22Rv1 (cell line): ENCODE data around the gene LRIT1.

Experiments used
- H3K27ac ChIP-seq: fragments of 450-650 bp; 2 replicates; pipeline ENCODE4 v1.5.1; 2017
- ZFX ChIP-seq: fragments of 450-650 bp; IDR thresholded peaks from 2 replicates; pipeline ENCODE4 v1.6.1; 2017; ENCODE audit warnings: antibody characterized with exemption, borderline replicate concordance
- TF ChIP-seq, protein P1 (sequence below): fragments of 450-650 bp; IDR thresholded peaks from 2 replicates; pipeline ENCODE4 v1.5.1; 2017; ENCODE audit warnings: mild to moderate bottlenecking

LRIT1 gene

DNA sequence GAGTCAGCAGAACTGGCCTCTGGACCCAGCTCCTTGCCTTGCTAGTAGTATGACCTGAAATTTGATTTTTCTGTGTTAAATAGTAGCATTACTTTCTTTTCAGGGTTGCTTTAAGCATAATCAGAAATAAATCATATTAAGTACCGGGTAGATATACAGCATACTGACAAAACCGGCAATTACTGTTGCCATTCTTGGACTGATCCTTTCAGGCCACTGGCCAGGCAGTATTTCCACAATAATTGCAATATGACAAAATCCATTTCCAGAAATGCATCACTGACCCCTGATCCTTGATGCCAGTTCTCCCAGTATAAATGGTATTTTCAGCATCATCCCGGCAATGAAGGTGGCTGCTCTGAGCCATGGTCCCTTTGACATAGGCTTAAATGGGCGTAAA, 6.9 kb downstream of the LRIT1 start:
- TF ChIP-seq ZFX: no peak
- TF ChIP-seq, protein P1, sequence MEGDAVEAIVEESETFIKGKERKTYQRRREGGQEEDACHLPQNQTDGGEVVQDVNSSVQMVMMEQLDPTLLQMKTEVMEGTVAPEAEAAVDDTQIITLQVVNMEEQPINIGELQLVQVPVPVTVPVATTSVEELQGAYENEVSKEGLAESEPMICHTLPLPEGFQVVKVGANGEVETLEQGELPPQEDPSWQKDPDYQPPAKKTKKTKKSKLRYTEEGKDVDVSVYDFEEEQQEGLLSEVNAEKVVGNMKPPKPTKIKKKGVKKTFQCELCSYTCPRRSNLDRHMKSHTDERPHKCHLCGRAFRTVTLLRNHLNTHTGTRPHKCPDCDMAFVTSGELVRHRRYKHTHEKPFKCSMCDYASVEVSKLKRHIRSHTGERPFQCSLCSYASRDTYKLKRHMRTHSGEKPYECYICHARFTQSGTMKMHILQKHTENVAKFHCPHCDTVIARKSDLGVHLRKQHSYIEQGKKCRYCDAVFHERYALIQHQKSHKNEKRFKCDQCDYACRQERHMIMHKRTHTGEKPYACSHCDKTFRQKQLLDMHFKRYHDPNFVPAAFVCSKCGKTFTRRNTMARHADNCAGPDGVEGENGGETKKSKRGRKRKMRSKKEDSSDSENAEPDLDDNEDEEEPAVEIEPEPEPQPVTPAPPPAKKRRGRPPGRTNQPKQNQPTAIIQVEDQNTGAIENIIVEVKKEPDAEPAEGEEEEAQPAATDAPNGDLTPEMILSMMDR: no peak
- H3K27ac ChIP-seq: no peak overlapping the region

DNA sequence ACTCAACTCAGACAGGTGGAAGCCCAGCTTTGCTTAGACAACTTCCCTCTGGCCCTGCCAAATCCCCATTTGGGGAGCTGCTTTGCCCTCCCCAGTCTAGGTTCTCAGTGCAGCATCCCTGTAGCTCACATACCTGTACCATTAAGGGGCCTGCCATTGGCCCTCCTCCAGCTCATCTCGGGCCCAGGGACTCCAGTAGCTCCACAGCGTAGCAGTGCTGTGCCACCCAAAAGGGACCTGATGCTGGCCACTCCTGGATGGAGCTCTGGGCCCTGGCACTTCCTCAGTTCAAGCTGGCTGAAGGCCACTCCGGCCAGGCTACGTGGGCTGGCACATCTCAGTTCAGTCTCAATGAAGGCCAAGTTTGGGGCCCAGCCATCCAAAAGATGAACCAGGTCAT, 7.4 kb downstream of the LRIT1 start:
- no peak for TF ChIP-seq ZFX
- TF ChIP-seq, protein P1: no peak
- no peak overlapping the region for H3K27ac ChIP-seq

DNA sequence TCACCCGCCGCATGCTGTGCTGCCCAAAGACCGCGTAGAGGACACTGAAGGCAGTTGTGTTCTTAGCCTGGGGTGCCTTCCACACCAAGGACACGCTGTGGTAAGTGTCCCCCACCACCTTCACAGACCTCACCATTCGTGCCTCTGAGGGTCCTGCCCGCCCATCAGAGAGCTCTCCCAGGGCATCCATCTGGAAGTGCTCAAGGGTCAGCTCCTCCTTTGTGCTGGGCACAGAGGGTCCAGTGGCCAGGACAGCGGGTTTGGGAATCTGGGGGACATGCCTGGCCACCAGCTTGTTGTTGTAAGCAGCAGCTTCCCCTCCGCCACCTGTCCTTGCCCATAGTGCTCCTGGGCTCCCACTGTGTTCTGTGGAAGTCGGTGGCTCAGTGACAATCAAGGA, 9.0 kb downstream of the LRIT1 start:
- no peak for TF ChIP-seq ZFX
- TF ChIP-seq, protein P1: no peak
- no peak overlapping the region for H3K27ac ChIP-seq

DNA sequence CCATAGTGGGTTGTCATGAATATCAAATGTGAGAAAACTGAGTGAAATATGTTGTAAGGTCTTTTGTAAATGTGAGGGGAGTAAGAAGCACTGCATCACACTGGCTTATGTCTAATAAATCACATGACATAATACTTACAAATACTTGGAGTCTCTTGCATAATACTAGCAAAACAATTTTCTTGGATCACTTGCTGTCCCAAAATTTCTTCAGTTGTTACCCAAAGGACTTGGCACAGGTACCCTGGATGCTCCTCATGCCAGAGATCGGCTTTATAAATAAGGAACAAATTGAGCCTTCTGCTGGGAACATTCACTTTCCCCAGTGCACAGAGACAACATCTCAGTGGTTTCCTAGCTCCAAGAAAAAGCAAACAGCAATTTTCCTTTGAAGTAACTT, 11.0 kb downstream of the LRIT1 start:
- TF ChIP-seq, protein P1: no peak
- no peak for TF ChIP-seq ZFX

DNA sequence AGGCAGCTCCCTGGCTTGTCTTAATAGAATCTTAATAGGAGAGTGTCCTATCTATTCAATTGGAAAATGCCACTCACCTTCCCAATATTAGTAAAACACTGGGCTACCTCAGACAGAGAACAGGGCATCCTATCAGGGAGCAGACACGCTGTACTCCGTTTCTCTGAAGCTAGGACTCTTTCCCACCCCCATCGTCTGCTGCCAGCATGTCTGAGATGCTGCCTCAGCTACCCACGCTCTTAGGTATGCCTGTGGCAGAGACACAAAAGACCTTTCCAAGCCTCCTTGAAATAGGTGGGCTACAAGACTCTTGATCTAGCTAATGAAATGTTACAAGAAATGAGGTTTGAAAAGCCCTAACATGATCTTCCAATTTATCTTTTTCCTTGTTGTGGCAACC, 13.5 kb downstream of the LRIT1 start:
- TF ChIP-seq ZFX: no peak
- TF ChIP-seq, protein P1: no peak
- no peak overlapping the region for H3K27ac ChIP-seq

More for the DNA sequence above, 11.0 kb downstream of the LRIT1 start:
- H3K27ac ChIP-seq: no peak overlapping the region

DNA sequence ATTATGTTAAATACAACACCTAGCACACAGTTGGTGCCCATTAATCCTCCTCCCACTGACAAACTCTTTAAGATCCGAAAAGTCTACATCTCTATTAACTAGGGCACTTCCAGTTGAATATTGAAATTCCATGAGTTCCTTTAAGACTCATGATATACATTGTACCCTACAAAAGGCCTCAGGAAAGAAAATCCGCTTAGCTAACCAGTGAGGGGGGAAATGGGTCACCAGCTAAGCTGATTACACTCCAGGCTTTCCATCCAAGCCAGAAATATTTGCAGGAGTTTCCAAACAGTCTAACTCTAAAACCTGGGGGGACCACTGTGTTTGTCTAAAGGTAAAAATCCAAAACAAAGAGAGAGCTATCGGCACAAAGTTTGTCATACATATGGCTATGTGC, 14.7 kb downstream of the LRIT1 start:
- TF ChIP-seq ZFX: no peak
- H3K27ac ChIP-seq: no peak overlapping the region

DNA sequence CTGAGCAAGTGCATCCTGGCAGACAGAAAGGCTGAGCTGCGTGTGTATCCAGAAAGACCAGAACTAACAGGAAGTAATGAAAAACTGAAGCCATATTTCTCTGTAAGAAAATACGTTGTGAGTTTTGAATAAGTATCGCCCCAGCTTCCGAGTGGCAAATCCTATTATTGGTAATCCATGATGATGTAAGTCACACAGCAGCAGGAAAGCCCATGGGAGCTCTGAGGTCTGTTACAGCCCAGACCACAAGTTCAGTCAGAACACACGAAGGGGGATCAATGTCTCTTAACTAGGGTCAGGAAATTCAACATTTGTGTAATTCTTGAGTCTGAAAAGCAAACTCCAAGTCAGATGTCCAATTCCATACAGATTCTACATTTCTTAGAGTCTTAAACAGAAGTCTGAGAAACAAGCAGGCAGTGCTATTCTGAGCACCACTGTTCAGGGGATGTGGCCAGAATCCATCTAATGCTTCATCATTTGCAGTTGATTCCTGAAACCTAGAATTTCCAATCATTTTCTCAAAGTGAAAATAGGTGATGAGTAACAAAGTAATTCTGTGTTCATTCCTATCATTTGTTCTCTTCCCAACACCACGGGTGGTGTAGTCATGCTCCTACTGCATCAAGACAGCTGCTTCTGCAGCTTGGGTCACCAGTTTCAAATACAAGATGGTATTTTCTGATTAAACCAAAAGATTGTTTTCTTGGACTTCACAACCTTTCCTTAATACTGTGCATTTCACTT, 15.7 kb downstream of the LRIT1 start, which contains the start of gene LRIT2:
TSS of gene LRIT2 (minus strand) at position 118 of the 747 bp plus-strand sequence. CDS start at position 94, 24 bp downstream.
- H3K27ac ChIP-seq: no peak within 1 kb of the TSS
- TF ChIP-seq ZFX: no peak
- TF ChIP-seq, protein P1: no peak

DNA sequence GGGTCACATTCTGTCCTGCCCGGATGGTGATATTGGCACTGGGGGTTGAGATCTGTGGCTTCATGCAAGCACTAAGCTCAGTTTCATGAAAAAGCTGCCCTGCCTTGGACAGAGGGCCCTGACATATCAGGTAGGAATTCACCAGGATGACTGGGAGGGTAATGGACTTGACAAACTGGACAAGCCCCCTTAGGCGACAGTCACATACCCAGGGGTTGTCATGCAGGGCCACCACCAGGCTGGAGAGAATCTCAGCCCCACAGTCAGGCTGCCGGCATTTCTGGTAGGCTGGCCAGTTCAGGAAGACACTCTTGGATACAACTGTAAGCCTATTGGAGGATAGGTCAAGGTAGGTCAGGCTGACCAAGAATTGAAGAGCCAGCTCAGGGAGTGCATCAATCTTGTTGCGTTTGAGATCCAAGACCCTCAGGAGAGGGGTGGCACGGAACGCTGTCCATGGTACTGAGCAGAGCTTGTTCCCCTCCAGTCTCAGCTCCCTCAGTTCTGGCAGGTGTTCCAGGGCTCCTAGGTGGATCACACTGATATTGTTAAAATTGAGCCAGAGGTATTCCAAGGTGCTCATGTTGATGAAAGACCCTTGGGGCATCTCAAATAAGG, 16.8 kb downstream of the LRIT1 start:
- no peak for TF ChIP-seq ZFX
- TF ChIP-seq, protein P1: no peak
- no peak overlapping the region for H3K27ac ChIP-seq
